NCI-H1930 (cell line): ENCODE measurements around the gene STARD10.

Source experiments
- DNase-seq, 2 experiments: peaks; one replicate each; lab custom pipeline; 2025; lab: John Stamatoyannopoulos, UW

Gene STARD10

GRCh38 chr11:72705442-72706365 is 88.1 kb downstream of the STARD10 start:
- no peak for DNase-seq

DNA sequence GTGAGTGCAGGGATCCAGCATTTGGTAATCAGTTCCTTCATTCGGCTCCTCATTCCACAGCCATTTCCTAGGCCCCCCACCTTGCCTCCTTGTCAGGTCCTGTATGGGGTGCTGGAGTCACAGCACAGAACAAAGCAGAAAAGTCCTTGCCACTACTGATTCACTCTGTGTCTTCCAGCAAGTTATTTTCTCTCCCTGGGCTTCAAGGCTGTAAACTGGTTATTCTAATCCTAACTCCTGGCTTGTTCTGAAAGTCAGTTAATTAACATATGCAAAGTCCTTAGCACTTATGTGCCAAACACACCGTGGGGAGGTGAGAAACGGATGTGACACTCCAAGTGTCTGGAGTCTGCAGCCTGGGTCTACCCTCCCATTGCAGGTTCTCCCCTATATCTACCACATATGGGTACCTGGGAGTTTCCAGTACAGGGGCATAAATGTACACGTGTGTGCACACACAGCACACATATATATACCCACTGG is 89.0 kb downstream of the STARD10 start:
- DNase-seq = no peak
